NCI-H146 treated with DMSO at 0.1 percent for 48 hours (cell line): ENCODE results near the gene POLR1H.
A peak's percentile ranks its signal among the peaks of the same experiment; 100 is the strongest.

ENCODE experiments used
- DNase-seq: peaks from one replicate; lab custom pipeline; 2025; ENCODE audit not compliant: unreplicated experiment; lab: John Stamatoyannopoulos, UW

Gene POLR1H

GRCh38 chr6:30093951-30094661 is 33.0 kb downstream of the POLR1H start:
- DNase-seq, result no peak

GRCh38 chr6:30096829-30097228 is 35.8 kb downstream of the POLR1H start:
- DNase-seq, result no peak

GRCh38 chr6:30097902-30098768 is 37.1 kb downstream of the POLR1H start:
- no peak for DNase-seq

GRCh38 chr6:30100154-30100553 is 39.1 kb downstream of the POLR1H start:
- no peak for DNase-seq

GRCh38 chr6:30100585-30101443 is 39.7 kb downstream of the POLR1H start:
- DNase-seq, result no peak

- DNase-seq, result peak; percentile 41
Measured at GRCh38 chr6:30101444-30102413, 40.7 kb downstream of the POLR1H start.

- DNase-seq, result no peak
Measured at GRCh38 chr6:30102414-30102969, 41.4 kb downstream of the POLR1H start.

GRCh38 chr6:30102970-30103871 is 42.2 kb downstream of the POLR1H start:
- peak; percentile 68 for DNase-seq

- DNase-seq, result no peak
Measured at GRCh38 chr6:30103872-30104179, 42.8 kb downstream of the POLR1H start.

- no peak for DNase-seq
Measured at GRCh38 chr6:30104661-30105060, 43.6 kb downstream of the POLR1H start.

- DNase-seq, result no peak
Measured at GRCh38 chr6:30111266-30111856, 50.3 kb downstream of the POLR1H start.

GRCh38 chr6:30112402-30112994 is 51.4 kb downstream of the POLR1H start:
- no peak for DNase-seq

- DNase-seq, result no peak
Measured at GRCh38 chr6:30113003-30113759, 52.1 kb downstream of the POLR1H start, which contains the start of gene TRIM31. Gene TRIM31, minus strand, starts transcription at chr6:30113090. Its CDS starts 285 bp downstream, at chr6:30112805.

- DNase-seq, result no peak
Measured at GRCh38 chr6:30113841-30114240, 52.8 kb downstream of the POLR1H start.
